ENCODE results near the gene HOMEZ. TPM values are rescaled to one million over a fixed set of nuclear protein-coding genes. Genes with fewer than 3 reads are reported as not detected.
"Not testable (repeated sequence)": the region's sequence is repeated elsewhere in the genome, so short reads cannot be mapped to it uniquely, and the experiment has no call there.

The HOMEZ gene
- total RNA-seq, 1 experiment from 2014 or later = 6.2 TPM

GRCh38 chr14:23242076-23242475 lies 43.9 kb downstream of the HOMEZ start:
- Histone ChIP-seq H2BK15ac (ENCODE audit: low read depth, low read length) (no peak overlapping the region), H3K18ac (ENCODE audit: insufficient read length, low read depth, low read length) (no peak overlapping the region), H4K91ac (ENCODE audit: insufficient read length, low read depth, low read length) (no peak overlapping the region), H3K14ac (ENCODE audit: insufficient read depth, low read length) (no peak overlapping the region), H3K9me3 (ENCODE audit: control insufficient read depth, low read depth, low read length) (no peaks in the 10 kb centered on the region), H3K23me2 (ENCODE audit: insufficient read length, low read depth, low read length, poor library complexity, severe bottlenecking) (peaks cover 4% of the 10 kb centered on the region), H3K27me3 (ENCODE audit: insufficient read depth, low read length) (no peaks in the 10 kb centered on the region), H3K79me2 (ENCODE audit: insufficient read depth, low read length) (no peaks in the 10 kb centered on the region), H4K8ac (replicated peaks; ENCODE audit: insufficient read length, low read depth, low read length) (no peak overlapping the region), H2AK5ac (ENCODE audit: insufficient read length, low read length) (no peak overlapping the region), H3K4me1 (ENCODE audit: insufficient read depth, low read length) (peaks cover 4% of the 10 kb centered on the region; the same call in 1 of the 2 replicates), H3K27ac (ENCODE audit: insufficient read length, low read depth, low read length) (no peak overlapping the region), H3K4me2 (ENCODE audit: insufficient read depth, insufficient read length, low read length) (no peak overlapping the region), H2BK120ac (ENCODE audit: low read depth, low read length, poor library complexity, severe bottlenecking) (no peak overlapping the region), H3K23ac (ENCODE audit: insufficient read length, low read depth, low read length) (no peak overlapping the region), H2BK20ac (ENCODE audit: low read depth, low read length, poor library complexity, severe bottlenecking) (no peak overlapping the region), H2BK12ac (ENCODE audit: insufficient read length, low read depth, low read length) (no peak overlapping the region), H3T11ph (ENCODE audit: low read length) (no peak overlapping the region), H3K9ac (ENCODE audit: extremely low read depth, insufficient read length, low read length) (no peak overlapping the region), H4K20me1 (ENCODE audit: control insufficient read depth, insufficient read depth, insufficient read length) (no peaks in the 10 kb centered on the region), H2AFZ (ENCODE audit: low read length) (no peak overlapping the region), H3K4ac (ENCODE audit: low read depth, low read length) (no peak overlapping the region), H3K79me1 (ENCODE audit: insufficient read depth, low read depth, low read length, poor library complexity, severe bottlenecking) (no peaks in the 10 kb centered on the region), H4K5ac (ENCODE audit: insufficient read length, low read depth, low read length) (no peak overlapping the region), H2BK5ac (ENCODE audit: insufficient read length, low read length) (no peak overlapping the region), H3K56ac (ENCODE audit: insufficient read length, low read depth, low read length) (no peak overlapping the region)
- no peaks in the 10 kb centered on the region for H3K36me3 Mint-ChIP-seq (ENCODE audit: insufficient read depth in 1 of 3, low read depth in 3 of 3)
- TF ChIP-seq CTCF (conservative IDR thresholded peaks at IDR 0.05) = no peak
- no peak overlapping the region for H3K27ac Mint-ChIP-seq
- no peaks in the 10 kb centered on the region for H3K9me3 Mint-ChIP-seq
- peaks cover 8 to 11% of the 10 kb centered on the region in 2 experiments for H3K4me1 Mint-ChIP-seq
- DNase-seq = no peak
- H3K27me3 Mint-ChIP-seq (ENCODE audit: low read depth) = no peaks in the 10 kb centered on the region
- WGBS (ENCODE audit: extremely low coverage, insufficient read length, low lambda C conversion rate) = no CpG with 5 or more reads among the region's 3 CpGs
- H3K4me3 Mint-ChIP-seq = no peak overlapping the region

GRCh38 chr14:23241061-23241715 lies 44.7 kb downstream of the HOMEZ start:
- not testable (repeated sequence) for H3K4me1 ChIP-seq (ENCODE audit: insufficient read depth, low read length); H2BK5ac ChIP-seq (ENCODE audit: insufficient read length, low read length); H3K18ac ChIP-seq (ENCODE audit: insufficient read length, low read depth, low read length); H3K4ac ChIP-seq (ENCODE audit: low read depth, low read length); H3K56ac ChIP-seq (ENCODE audit: insufficient read length, low read depth, low read length); H4K8ac ChIP-seq (replicated peaks; ENCODE audit: insufficient read length, low read depth, low read length); DNase-seq; H3T11ph ChIP-seq (ENCODE audit: low read length); H2BK120ac ChIP-seq (ENCODE audit: low read depth, low read length, poor library complexity, severe bottlenecking); H4K20me1 ChIP-seq (ENCODE audit: control insufficient read depth, insufficient read depth, insufficient read length); H3K79me2 ChIP-seq (ENCODE audit: insufficient read depth, low read length); H3K27me3 Mint-ChIP-seq (ENCODE audit: low read depth); H2AK5ac ChIP-seq (ENCODE audit: insufficient read length, low read length); H3K9me3 ChIP-seq (ENCODE audit: control insufficient read depth, low read depth, low read length); H3K27me3 ChIP-seq (ENCODE audit: insufficient read depth, low read length); H3K27ac Mint-ChIP-seq; H3K79me1 ChIP-seq (ENCODE audit: insufficient read depth, low read depth, low read length, poor library complexity, severe bottlenecking); H4K5ac ChIP-seq (ENCODE audit: insufficient read length, low read depth, low read length); H3K9ac ChIP-seq (ENCODE audit: extremely low read depth, insufficient read length, low read length); H3K36me3 Mint-ChIP-seq (ENCODE audit: insufficient read depth in 1 of 3, low read depth in 3 of 3); H2BK15ac ChIP-seq (ENCODE audit: low read depth, low read length); H3K9me3 Mint-ChIP-seq; H3K14ac ChIP-seq (ENCODE audit: insufficient read depth, low read length); H3K23me2 ChIP-seq (ENCODE audit: insufficient read length, low read depth, low read length, poor library complexity, severe bottlenecking); H2BK20ac ChIP-seq (ENCODE audit: low read depth, low read length, poor library complexity, severe bottlenecking); H4K91ac ChIP-seq (ENCODE audit: insufficient read length, low read depth, low read length); H3K4me2 ChIP-seq (ENCODE audit: insufficient read depth, insufficient read length, low read length); H2BK12ac ChIP-seq (ENCODE audit: insufficient read length, low read depth, low read length); H3K23ac ChIP-seq (ENCODE audit: insufficient read length, low read depth, low read length); H3K27ac ChIP-seq (ENCODE audit: insufficient read length, low read depth, low read length); H3K4me3 Mint-ChIP-seq; H2AFZ ChIP-seq (ENCODE audit: low read length)
- peaks cover 8 to 11% of the 10 kb centered on the region in 2 experiments for H3K4me1 Mint-ChIP-seq
- WGBS (ENCODE audit: extremely low coverage, insufficient read length, low lambda C conversion rate) = no CpG with 5 or more reads among the region's 7 CpGs
